SK-N-SH (cell line): ENCODE measurements around the gene ITGBL1. TPM values are rescaled to one million over a fixed set of nuclear protein-coding genes. Genes with fewer than 3 reads are reported as not detected.

ENCODE experiments used
- CTCF ChIA-PET: fragments of 300-600, 350-600 bp; formaldehyde crosslinking; extraction: SDS; loops from one replicate; lab custom pipeline; 2021; lab: Yijun Ruan, JAX
- POLR2A ChIA-PET: fragments of 350-600 bp; sonication (Branson Sonifier 250); formaldehyde crosslinking; extraction: SDS; loops from one replicate; lab custom pipeline; 2020; ENCODE audit warnings: antibody characterized with exemption, inconsistent platforms; lab: Yijun Ruan, JAX
- DNase-seq: peaks from one replicate; pipeline ENCODE4 v3.0.0; 2012
- H2AFZ ChIP-seq: fragments of 200-600 bp; sonication (generic); 2 replicates; pipeline ENCODE4 v1.8.1; 2016; ENCODE audit warnings: antibody characterized with exemption, mild to moderate bottlenecking, low read depth
- H3F3A ChIP-seq: fragments of 200-600 bp; sonication (generic); replicated peaks from 2 replicates; pipeline ENCODE3; 2016; ENCODE audit warnings: antibody characterized with exemption, mild to moderate bottlenecking; ENCODE audit not compliant: insufficient read depth
- H3K27ac ChIP-seq, 2 experiments: fragments of 200-500 bp in 1 of 2; fragments of 200-600 bp in 1 of 2; sonication (Bioruptor generic) in 1 of 2; sonication (generic), shearing (Covaris generic) in 1 of 2; 2 replicates each; pipeline versions ENCODE4 v1.5.1 to v1.6.1; 2014 to 2016; ENCODE audit warnings: low read depth in 2 of 2, inconsistent platforms in 1 of 2, low read length in 1 of 2, mild to moderate bottlenecking in 1 of 2, mixed read lengths in 1 of 2
- H3K27me3 ChIP-seq: fragments of 200-600 bp; sonication (generic), shearing (Covaris generic); 2 replicates; pipeline ENCODE4 v1.6.1; 2016; ENCODE audit warnings: mixed run types; ENCODE audit not compliant: insufficient read depth
- H3K36me3 ChIP-seq, 2 experiments: fragments of 200-500 bp in 1 of 2; fragments of 200-600 bp in 1 of 2; sonication (Bioruptor generic) in 1 of 2; sonication (generic) in 1 of 2; replicated peaks in 1 of 2; 2 replicates each; pipeline versions ENCODE3 to v1.5.1; 2014 to 2016; ENCODE audit warnings: low read length in 1 of 2, mild to moderate bottlenecking in 1 of 2; ENCODE audit not compliant: insufficient read depth in 2 of 2, control insufficient read depth in 1 of 2
- H3K4me1 ChIP-seq, 2 experiments: fragments of 200-500 bp in 1 of 2; fragments of 200-600 bp in 1 of 2; sonication (Bioruptor generic) in 1 of 2; sonication (generic), shearing (Covaris generic) in 1 of 2; 2 replicates each; pipeline versions ENCODE4 v1.5.1 to v1.6.1; 2014 to 2016; ENCODE audit warnings: low read depth in 1 of 2, low read length in 1 of 2, mixed run types in 1 of 2; ENCODE audit not compliant: insufficient read depth in 2 of 2, control insufficient read depth in 1 of 2
- H3K4me2 ChIP-seq: fragments of 200-600 bp; sonication (generic), shearing (Covaris generic); 2 replicates; pipeline ENCODE4 v1.6.1; 2017; ENCODE audit warnings: mixed run types
- H3K4me3 ChIP-seq, 2 experiments: fragments of 200-500 bp in 1 of 2; fragments of 200-600 bp in 1 of 2; sonication (Bioruptor generic) in 1 of 2; sonication (generic), shearing (Covaris generic) in 1 of 2; 2 replicates each; pipeline versions ENCODE4 v1.5.1 to v1.8.1; 2014 to 2016; ENCODE audit warnings: low read depth in 2 of 2, inconsistent platforms in 1 of 2, low read length in 1 of 2, mild to moderate bottlenecking in 1 of 2, mixed read lengths in 1 of 2, moderate library complexity in 1 of 2
- H3K79me2 ChIP-seq: fragments of 200-600 bp; sonication (generic); 2 replicates; pipeline ENCODE4 v1.8.1; 2017; ENCODE audit warnings: mild to moderate bottlenecking; ENCODE audit not compliant: insufficient read depth
- H3K9ac ChIP-seq: fragments of 200-600 bp; sonication (generic); 2 replicates; pipeline ENCODE4 v1.6.1; 2017; ENCODE audit warnings: mixed run types
- H3K9me2 ChIP-seq: fragments of 200-600 bp; sonication (generic); 2 replicates; pipeline ENCODE4 v1.6.1; 2017; ENCODE audit warnings: mixed run types
- H3K9me3 ChIP-seq: fragments of 200-600 bp; sonication (generic); 2 replicates; pipeline ENCODE4 v1.6.1; 2017; ENCODE audit warnings: mixed run types, mild to moderate bottlenecking, moderate library complexity
- H4K20me1 ChIP-seq: fragments of 200-600 bp; sonication (generic); 2 replicates; pipeline ENCODE4 v1.6.1; 2017; ENCODE audit warnings: mild to moderate bottlenecking, mixed run types; ENCODE audit not compliant: insufficient read depth
- FOSL2 ChIP-seq: IDR thresholded peaks from 2 replicates; pipeline ENCODE4 v1.4.0; 2012; ENCODE audit warnings: low read depth, mild to moderate bottlenecking, moderate library complexity, borderline replicate concordance
- GATA2 ChIP-seq: sonication (generic); formaldehyde crosslinking; IDR thresholded peaks from 2 replicates; pipeline ENCODE4 v1.5.0; 2020; ENCODE audit warnings: mild to moderate bottlenecking, missing genetic modification reagents
- IRF3 ChIP-seq: fragments of 150-350 bp; IDR thresholded peaks from 2 replicates; pipeline ENCODE4 v1.6.1; 2016; ENCODE audit warnings: mild to moderate bottlenecking, low read depth, low read length
- JUND ChIP-seq: IDR thresholded peaks from 2 replicates; pipeline ENCODE4 v1.4.0; 2012
- MXI1 ChIP-seq: IDR thresholded peaks from 2 replicates; pipeline ENCODE4 v1.6.1; 2012; ENCODE audit warnings: mild to moderate bottlenecking, low read depth, low read length, improper control_type of control experiment
- NFIC ChIP-seq: IDR thresholded peaks from 2 replicates; pipeline ENCODE4 v1.4.0; 2012; ENCODE audit warnings: borderline replicate concordance
- NRF1 ChIP-seq: IDR thresholded peaks from 2 replicates; pipeline ENCODE4 v1.6.1; 2012; ENCODE audit warnings: low read depth, mild to moderate bottlenecking, low read length
- SMC3 ChIP-seq: IDR thresholded peaks from 2 replicates; pipeline ENCODE4 v1.6.1; 2012; ENCODE audit warnings: low read depth, low read length, improper control_type of control experiment
- TCF12 ChIP-seq: IDR thresholded peaks from 2 replicates; pipeline ENCODE4 v1.4.0; 2012
- WGBS: methylation state at CpG from one replicate; pipeline ENCODE4 v1.1.6; 2017; ENCODE audit warnings: low lambda C conversion rate; 5-methylcytosine and 5-hydroxymethylcytosine counted together
- polyA plus RNA-seq, 3 experiments: library from polyadenylated mRNA; depleted of rRNA; stranded (reverse); fragments of >200 nt; gene quantifications; 2 replicates each; pipeline ENCODE4 v1.2.3, GENCODE V29; 2012
- TF ChIP-seq, protein P1 (sequence below): IDR thresholded peaks from 2 replicates; pipeline ENCODE4 v1.6.1; 2012; ENCODE audit warnings: mild to moderate bottlenecking, low read depth, low read length, moderate library complexity
- TF ChIP-seq, protein P2 (sequence below): fragments of 200-600 bp; sonication (generic); IDR thresholded peaks from 2 replicates; pipeline ENCODE4 v1.6.1; 2017; ENCODE audit warnings: antibody characterized with exemption, mild to moderate bottlenecking, moderate library complexity
- TF ChIP-seq, protein P3 (sequence below): IDR thresholded peaks from 2 replicates; pipeline ENCODE4 v1.4.0; 2012; ENCODE audit warnings: low read depth, borderline replicate concordance

The ITGBL1 gene
- polyA plus RNA-seq, 1 of the 3 experiments (the other 2 are of a cell fraction) = 78.7 TPM

GRCh38 chr13:101752432-101752831 lies 300.0 kb downstream of the ITGBL1 start:
- no peak overlapping the region for H3K9ac ChIP-seq
- H3K4me1 ChIP-seq = peaks cover 0 to 23% of the 10 kb centered on the region in 2 experiments; a peak in 2 of 4 replicates
- H3K9me2 ChIP-seq = no peaks in the 10 kb centered on the region
- no peaks in the 10 kb centered on the region for H3K27me3 ChIP-seq
- H3F3A ChIP-seq = no peaks in the 10 kb centered on the region
- no peaks in the 10 kb centered on the region for H4K20me1 ChIP-seq
- H3K36me3 ChIP-seq = no peaks in the 10 kb centered on the region
- TF ChIP-seq SMC3 = no peak
- no peak for TF ChIP-seq MXI1
- TF ChIP-seq, protein P1, sequence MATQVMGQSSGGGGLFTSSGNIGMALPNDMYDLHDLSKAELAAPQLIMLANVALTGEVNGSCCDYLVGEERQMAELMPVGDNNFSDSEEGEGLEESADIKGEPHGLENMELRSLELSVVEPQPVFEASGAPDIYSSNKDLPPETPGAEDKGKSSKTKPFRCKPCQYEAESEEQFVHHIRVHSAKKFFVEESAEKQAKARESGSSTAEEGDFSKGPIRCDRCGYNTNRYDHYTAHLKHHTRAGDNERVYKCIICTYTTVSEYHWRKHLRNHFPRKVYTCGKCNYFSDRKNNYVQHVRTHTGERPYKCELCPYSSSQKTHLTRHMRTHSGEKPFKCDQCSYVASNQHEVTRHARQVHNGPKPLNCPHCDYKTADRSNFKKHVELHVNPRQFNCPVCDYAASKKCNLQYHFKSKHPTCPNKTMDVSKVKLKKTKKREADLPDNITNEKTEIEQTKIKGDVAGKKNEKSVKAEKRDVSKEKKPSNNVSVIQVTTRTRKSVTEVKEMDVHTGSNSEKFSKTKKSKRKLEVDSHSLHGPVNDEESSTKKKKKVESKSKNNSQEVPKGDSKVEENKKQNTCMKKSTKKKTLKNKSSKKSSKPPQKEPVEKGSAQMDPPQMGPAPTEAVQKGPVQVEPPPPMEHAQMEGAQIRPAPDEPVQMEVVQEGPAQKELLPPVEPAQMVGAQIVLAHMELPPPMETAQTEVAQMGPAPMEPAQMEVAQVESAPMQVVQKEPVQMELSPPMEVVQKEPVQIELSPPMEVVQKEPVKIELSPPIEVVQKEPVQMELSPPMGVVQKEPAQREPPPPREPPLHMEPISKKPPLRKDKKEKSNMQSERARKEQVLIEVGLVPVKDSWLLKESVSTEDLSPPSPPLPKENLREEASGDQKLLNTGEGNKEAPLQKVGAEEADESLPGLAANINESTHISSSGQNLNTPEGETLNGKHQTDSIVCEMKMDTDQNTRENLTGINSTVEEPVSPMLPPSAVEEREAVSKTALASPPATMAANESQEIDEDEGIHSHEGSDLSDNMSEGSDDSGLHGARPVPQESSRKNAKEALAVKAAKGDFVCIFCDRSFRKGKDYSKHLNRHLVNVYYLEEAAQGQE = no peak
- no peak for TF ChIP-seq NFIC
- TF ChIP-seq JUND = no peak
- TF ChIP-seq, protein P2, sequence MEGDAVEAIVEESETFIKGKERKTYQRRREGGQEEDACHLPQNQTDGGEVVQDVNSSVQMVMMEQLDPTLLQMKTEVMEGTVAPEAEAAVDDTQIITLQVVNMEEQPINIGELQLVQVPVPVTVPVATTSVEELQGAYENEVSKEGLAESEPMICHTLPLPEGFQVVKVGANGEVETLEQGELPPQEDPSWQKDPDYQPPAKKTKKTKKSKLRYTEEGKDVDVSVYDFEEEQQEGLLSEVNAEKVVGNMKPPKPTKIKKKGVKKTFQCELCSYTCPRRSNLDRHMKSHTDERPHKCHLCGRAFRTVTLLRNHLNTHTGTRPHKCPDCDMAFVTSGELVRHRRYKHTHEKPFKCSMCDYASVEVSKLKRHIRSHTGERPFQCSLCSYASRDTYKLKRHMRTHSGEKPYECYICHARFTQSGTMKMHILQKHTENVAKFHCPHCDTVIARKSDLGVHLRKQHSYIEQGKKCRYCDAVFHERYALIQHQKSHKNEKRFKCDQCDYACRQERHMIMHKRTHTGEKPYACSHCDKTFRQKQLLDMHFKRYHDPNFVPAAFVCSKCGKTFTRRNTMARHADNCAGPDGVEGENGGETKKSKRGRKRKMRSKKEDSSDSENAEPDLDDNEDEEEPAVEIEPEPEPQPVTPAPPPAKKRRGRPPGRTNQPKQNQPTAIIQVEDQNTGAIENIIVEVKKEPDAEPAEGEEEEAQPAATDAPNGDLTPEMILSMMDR = no peak
- TF ChIP-seq GATA2 (CRISPR knock-in tag) = no peak
- TF ChIP-seq NRF1 = no peak
- TF ChIP-seq TCF12 = no peak
- TF ChIP-seq IRF3 = no peak
- TF ChIP-seq, protein P3, sequence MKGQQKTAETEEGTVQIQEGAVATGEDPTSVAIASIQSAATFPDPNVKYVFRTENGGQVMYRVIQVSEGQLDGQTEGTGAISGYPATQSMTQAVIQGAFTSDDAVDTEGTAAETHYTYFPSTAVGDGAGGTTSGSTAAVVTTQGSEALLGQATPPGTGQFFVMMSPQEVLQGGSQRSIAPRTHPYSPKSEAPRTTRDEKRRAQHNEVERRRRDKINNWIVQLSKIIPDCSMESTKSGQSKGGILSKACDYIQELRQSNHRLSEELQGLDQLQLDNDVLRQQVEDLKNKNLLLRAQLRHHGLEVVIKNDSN = no peak
- no peak for TF ChIP-seq FOSL2
- no peak overlapping the region for H3K4me2 ChIP-seq
- ChIA-PET CTCF (no interaction called here), POLR2A (no interaction called here)
- no peaks in the 10 kb centered on the region for H3K79me2 ChIP-seq
- no peaks in the 10 kb centered on the region for H3K9me3 ChIP-seq
- no peak for DNase-seq
- no peak overlapping the region for H2AFZ ChIP-seq
- no peak overlapping the region for H3K27ac ChIP-seq
- WGBS = 93% methylated on average over 3 of the region's 3 CpGs
- no peak overlapping the region for H3K4me3 ChIP-seq
